Left ventricle myocardium inferior (tissue), 1 donor: ENCODE measurements around the gene IDS. TPM values are rescaled to one million over a fixed set of nuclear protein-coding genes. Genes with fewer than 3 reads are reported as not detected.
"Not testable (repeated sequence)": the region's sequence is repeated elsewhere in the genome, so short reads cannot be mapped to it uniquely, and the experiment has no call there.

Experiments
- DNase-seq: peaks from one replicate; pipeline ENCODE4 v3.0.0-alpha.2; 2020
- H3K27ac ChIP-seq: fragments of 200-600 bp; replicated peaks from 2 replicates; pipeline ENCODE4 v1.8.0; 2021
- H3K27me3 ChIP-seq: fragments of 200-600 bp; 2 replicates; pipeline ENCODE4 v1.8.0; 2021; ENCODE audit warnings: low read depth
- H3K36me3 ChIP-seq: fragments of 200-600 bp; 2 replicates; pipeline ENCODE4 v1.8.0; 2021
- H3K4me1 ChIP-seq: fragments of 200-600 bp; 2 replicates; pipeline ENCODE4 v1.8.0; 2021
- H3K4me3 ChIP-seq: fragments of 200-600 bp; 2 replicates; pipeline ENCODE4 v1.8.0; 2021; ENCODE audit warnings: mild to moderate bottlenecking, moderate library complexity
- H3K9me3 ChIP-seq: fragments of 200-600 bp; replicated peaks from 2 replicates; pipeline ENCODE4 v1.8.0; 2021
- intact Hi-C: fragments of 100-400 bp; cut with micrococcal nuclease; formaldehyde crosslinking; loops from one replicate; pipeline ENCODE4 v1.11.0; 2022
- total RNA-seq: library from RNA; stranded (reverse); fragmentation: NEBNext Ultra II Directional; extraction: Animal tissue kit (Norgen Biotek cat#: 25700); gene quantifications from one replicate; pipeline ENCODE4 v1.2.1, GENCODE V29; 2021
- TF ChIP-seq, protein P1 (sequence below): fragments of 200-600 bp; IDR thresholded peaks from 2 replicates; pipeline ENCODE4 v1.8.0; 2021; ENCODE audit warnings: antibody characterized with exemption, mild to moderate bottlenecking, borderline replicate concordance
- donor health status: DM: no; HTN: yes; CAD: no; lungs with severe emphysema.

IDS gene
- total RNA-seq, 1 donor from 2014 or later = 86.3 TPM

DNA sequence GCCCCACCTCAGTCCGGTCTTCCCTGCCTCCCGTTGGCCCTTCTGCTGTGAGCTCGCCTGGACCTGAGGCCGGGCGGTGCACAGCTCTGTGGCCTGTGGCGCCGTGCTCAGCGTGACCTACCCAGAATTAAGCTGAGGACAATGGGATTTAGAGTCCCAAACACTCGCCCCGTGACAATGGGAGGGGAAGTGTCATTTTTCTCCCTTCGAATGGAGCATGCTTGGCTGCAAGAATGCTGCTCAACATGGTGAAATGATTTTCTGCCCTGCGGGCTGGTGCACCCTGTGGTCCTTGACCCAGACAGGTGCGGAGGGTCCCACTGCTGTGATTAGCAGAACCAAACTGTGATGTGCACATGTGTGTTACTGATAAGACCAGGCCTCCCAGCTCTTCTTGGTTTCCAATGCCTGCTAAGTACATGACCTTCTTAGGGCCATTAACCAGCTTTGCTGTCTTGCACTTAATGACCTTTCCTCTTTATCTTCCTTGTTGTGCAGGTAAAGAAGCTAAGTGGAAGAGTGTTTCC lies 36.5 kb upstream of the IDS start:
- intact Hi-C loops = no loop called here
- Histone ChIP-seq H3K36me3 (peaks cover 4% of the 10 kb centered on the region), H3K27me3 (no peaks in the 10 kb centered on the region), H3K4me3 (peak overlapping the region; percentile 76), H3K9me3 (no peaks in the 10 kb centered on the region), H3K27ac (peak overlapping the region; percentile 95), H3K4me1 (peaks cover 10% of the 10 kb centered on the region)
- TF ChIP-seq, protein P1, sequence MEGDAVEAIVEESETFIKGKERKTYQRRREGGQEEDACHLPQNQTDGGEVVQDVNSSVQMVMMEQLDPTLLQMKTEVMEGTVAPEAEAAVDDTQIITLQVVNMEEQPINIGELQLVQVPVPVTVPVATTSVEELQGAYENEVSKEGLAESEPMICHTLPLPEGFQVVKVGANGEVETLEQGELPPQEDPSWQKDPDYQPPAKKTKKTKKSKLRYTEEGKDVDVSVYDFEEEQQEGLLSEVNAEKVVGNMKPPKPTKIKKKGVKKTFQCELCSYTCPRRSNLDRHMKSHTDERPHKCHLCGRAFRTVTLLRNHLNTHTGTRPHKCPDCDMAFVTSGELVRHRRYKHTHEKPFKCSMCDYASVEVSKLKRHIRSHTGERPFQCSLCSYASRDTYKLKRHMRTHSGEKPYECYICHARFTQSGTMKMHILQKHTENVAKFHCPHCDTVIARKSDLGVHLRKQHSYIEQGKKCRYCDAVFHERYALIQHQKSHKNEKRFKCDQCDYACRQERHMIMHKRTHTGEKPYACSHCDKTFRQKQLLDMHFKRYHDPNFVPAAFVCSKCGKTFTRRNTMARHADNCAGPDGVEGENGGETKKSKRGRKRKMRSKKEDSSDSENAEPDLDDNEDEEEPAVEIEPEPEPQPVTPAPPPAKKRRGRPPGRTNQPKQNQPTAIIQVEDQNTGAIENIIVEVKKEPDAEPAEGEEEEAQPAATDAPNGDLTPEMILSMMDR = no peak
- no peak for DNase-seq

DNA sequence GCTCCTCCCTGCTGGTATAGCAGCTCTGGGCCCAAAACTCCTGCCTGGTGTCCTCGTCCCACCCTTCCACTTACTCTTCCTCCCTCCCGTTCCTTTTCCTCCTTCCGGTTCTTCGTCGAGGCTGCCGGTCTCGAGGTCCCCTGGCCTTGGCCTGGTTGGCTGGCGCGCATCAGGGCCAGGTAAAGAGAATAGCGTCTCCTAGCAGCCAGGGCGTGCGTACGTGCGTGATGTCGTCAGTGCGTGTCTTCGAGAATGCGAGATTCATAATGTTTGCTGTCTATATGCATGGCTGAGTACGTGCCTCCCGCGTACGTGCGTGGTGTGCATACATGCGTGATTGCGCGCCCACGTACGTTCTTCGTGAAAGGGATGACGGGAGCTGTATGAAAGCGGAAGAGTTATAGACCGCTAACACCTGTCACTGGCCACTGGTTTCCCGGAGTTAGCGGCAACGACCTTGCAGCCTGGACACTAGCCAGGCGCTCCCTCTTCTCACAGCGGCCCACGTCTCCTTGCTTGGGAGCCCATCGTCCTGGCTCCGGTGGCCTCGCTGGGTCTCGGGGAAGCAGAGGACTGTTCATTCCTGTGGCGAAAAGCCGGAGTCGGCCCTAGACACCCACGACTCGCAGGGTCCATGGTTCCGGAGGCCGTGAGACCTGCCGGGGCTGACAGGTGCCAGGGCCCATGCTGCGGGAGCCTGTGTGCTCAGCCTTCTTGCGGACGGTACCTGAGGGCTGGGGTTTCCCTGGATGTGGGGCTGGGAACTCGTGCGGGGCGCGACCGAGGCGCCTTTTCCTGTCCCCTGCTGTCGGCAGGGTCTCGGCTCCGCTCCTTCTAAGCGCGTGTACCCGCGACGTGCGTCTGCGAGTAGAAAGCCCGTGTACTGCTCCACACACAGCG lies 35.8 kb upstream of the IDS start, which contains the start of gene EOLA1:
TSS of gene EOLA1 (plus strand) at position 392 of the 900 bp plus-strand sequence. CDS start 4,619 bp downstream, outside the sequence.
- intact Hi-C loops = no loop called here
- H3K36me3 ChIP-seq = peaks cover 4% of the 10 kb centered on the region
- TF ChIP-seq, protein P1 = no peak
- no peaks in the 10 kb centered on the region for H3K27me3 ChIP-seq
- H3K4me1 ChIP-seq = peaks cover 10% of the 10 kb centered on the region
- H3K27ac ChIP-seq = peak within 1 kb of the TSS; percentile 95
- peak within 1 kb of the TSS; percentile 76 for H3K4me3 ChIP-seq
- DNase-seq = peak; percentile 82
- no peaks in the 10 kb centered on the region for H3K9me3 ChIP-seq

DNA sequence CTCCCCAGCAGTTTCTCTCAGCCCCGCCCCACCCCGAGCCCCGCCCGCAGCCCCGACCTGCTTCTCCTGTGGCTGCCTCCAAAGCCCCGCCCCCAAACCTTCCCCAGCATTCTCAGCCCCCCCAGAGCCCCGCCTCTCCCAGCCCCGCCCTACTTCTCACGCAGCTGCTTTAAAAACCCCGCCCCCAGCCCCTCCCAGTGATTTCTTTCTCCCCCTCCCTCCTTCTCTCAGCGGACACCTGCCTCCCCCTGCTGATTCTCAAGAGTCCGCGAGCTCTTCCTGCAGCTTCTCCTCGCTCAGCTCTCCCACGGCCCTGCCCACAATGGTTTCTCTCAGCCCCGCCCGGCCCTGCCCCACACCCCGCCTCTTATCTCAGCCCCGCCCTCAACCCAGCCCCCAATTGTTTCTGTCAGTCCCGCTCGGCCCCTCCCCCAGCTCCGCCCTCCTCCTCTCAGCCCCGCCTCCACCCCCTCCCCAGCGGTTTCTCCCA lies 35.1 kb upstream of the IDS start:
- TF ChIP-seq, protein P1 = no peak
- intact Hi-C loops = no loop called here
- H3K4me3 ChIP-seq = peak overlapping the region; percentile 76

DNA sequence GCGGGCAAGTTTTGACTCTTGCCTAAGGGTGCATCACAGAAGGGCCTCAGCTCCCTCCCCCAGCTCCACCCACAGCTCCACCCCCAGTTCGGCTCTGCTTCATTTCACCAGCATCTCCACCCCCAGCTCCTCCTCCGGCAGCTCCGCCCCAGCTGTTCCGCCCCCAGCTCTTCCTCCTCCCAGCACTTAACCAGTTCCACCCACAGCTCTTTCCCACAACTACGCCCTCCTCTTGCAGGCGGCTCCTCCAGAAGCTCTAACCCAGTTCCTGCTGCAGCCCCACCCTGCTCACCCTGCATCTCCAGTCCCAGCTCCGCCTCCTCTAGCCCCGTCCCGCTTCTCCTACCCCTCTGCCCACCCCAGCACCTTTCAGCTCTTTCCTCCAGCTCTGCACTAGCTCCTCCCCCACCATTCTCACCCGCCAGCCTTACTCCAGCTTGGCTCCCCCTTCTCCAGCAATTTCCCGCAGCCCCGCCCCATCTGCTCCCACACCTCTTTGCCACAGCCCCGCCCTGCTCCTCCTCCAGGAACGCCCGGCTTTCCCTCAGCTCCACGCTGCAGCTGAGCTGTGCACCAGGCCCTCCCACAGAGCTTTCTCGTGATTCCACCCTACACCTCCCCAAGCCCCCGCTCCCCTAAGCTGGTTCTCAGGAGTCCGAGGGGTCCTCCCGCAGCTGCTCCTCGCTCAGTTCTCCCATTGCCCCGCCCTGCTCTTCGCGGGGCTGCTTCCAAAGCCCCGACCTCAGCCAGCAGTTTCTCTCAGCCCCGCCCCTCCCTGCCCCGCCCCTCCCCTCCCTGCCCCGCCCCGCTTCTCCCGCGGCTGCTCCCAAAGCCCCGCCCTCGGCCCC lies 34.4 kb upstream of the IDS start:
- Histone ChIP-seq H3K4me3 (peak overlapping the region; percentile 76), H3K9me3 (no peaks in the 10 kb centered on the region), H3K27ac (peak overlapping the region; percentile 95), H3K36me3 (no peaks in the 10 kb centered on the region), H3K27me3 (no peaks in the 10 kb centered on the region), H3K4me1 (peaks cover 10% of the 10 kb centered on the region)
- intact Hi-C loops = no loop called here
- TF ChIP-seq, protein P1 = no peak
- peak; percentile 88 for DNase-seq

More for the DNA sequence above, 35.1 kb upstream of the IDS start:
- H3K27ac ChIP-seq = peak overlapping the region; percentile 95
- peaks cover 10% of the 10 kb centered on the region for H3K4me1 ChIP-seq
- peaks cover under 1% of the 10 kb centered on the region for H3K36me3 ChIP-seq
- DNase-seq = peak; percentile 93
- H3K27me3 ChIP-seq = no peaks in the 10 kb centered on the region
- no peaks in the 10 kb centered on the region for H3K9me3 ChIP-seq

DNA sequence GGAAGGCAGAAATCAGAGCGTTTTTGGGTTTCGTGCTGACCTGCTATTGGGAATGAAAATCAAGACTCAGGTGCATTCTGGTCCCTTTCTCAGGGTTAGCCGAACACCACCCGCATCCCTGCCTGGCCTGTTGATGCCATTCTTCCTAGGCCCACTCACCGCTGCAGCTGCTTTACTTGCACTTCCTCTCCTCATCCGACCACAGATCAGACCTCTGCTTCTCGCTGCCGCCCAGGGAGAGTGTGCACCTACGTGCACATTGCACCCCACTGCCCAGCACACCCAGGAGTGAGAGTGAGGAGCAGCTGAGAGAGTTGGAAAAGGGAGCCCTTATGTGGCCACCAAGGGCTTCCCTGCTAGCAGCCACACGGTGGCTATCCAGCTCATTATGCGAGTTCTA lies 32.4 kb upstream of the IDS start:
- intact Hi-C loops, DNase-seq, H3K36me3 ChIP-seq, H3K27me3 ChIP-seq, H3K4me1 ChIP-seq, H3K4me3 ChIP-seq, H3K9me3 ChIP-seq, H3K27ac ChIP-seq: not testable (repeated sequence)

DNA sequence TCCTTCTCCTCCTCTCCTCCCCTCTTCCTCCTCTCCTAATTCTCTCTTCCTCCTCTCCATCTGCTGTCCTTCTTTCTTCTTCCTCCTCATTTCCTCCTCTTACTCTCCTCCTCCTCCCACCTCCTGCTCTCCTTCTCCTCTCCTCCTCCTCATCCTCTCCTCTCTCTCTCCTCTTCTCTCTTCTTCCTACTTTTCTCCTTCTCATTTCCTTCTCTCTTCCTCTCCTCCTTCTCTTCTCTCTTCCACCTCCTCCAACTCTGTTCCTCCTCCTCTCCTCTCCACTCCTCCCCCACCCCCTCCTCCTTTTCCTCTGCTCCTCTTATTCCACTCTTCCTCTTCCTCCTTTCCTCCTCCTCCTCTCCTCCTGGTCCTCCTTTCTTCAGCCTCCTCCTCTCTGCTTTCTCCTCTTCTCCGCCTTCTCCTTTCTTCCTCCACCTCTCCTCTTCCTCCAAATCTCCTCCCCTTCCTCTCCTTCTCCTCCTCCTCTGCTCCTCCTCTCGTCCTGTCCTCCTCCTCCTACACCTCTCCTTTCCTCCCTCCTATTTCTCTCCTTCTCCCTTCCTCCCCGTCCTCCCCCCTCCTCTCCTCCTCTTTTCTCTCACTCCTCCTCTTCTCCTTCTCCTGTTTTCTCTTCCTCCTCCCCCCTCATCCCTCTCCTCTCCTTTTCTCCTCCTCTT lies 30.0 kb upstream of the IDS start:
- H3K4me3 ChIP-seq, H3K36me3 ChIP-seq, DNase-seq, H3K9me3 ChIP-seq, H3K4me1 ChIP-seq, H3K27me3 ChIP-seq, intact Hi-C loops, H3K27ac ChIP-seq: not testable (repeated sequence)

DNA sequence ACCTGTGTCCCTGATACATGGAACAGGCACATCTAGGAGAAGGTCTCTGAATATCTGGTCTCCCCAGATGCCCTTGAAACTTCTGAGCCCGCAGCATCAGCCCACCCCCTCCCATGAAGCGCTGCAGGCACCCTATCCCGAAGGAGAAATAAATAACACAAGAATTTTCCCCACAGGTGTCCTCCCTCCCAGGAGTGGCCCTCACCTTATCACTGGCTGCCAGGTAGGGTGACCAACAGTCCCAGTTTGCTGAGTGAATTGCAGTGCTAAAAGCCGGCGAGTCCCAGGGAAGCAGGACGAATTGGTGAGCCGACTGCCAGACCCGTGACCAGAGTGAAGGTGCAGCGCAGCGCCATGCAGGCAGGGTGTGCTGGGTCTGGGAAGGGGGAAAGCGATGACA lies 28.9 kb upstream of the IDS start:
- intact Hi-C loops, H3K36me3 ChIP-seq, H3K4me3 ChIP-seq, H3K27ac ChIP-seq, H3K9me3 ChIP-seq, H3K4me1 ChIP-seq, DNase-seq, H3K27me3 ChIP-seq: not testable (repeated sequence)

DNA sequence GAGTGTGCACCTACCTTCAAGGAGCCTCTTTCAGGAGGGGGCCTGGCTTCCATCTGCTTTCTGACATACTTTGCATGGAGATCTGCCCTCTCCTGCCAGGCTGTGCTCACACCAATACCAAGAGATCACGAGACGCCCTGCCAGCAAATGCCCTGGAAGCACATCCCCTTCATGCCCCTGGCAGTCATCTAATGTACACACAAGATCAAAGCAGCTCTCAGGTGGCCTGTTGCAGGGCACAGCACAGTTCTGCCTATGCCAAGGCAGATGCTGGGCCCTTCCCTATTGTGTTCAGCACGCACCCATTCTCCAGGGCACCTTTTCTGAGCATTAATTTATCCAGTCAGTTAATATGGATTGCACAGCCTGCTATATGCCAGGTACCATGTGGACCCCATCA lies 27.8 kb upstream of the IDS start:
- DNase-seq, H3K27ac ChIP-seq, intact Hi-C loops, H3K4me3 ChIP-seq, H3K36me3 ChIP-seq, H3K27me3 ChIP-seq, H3K9me3 ChIP-seq, H3K4me1 ChIP-seq: not testable (repeated sequence)
